Stomach (tissue), 9 donors: ENCODE results near the gene SMIM43. TPM values are rescaled to one million over a fixed set of nuclear protein-coding genes. Genes with fewer than 3 reads are reported as not detected.
"Not testable (repeated sequence)": the region's sequence is repeated elsewhere in the genome, so short reads cannot be mapped to it uniquely, and the experiment has no call there.

Source experiments
- DNase-seq, 2 donors: peaks; one replicate each; pipeline versions ENCODE4 v3.0.0 to v3.0.0-alpha.2; 2013 to 2019
- H3K27ac ChIP-seq, 5 donors: fragments of 200-600 bp in 4 of 5; sonication (generic) in 4 of 5; one replicate each; pipeline ENCODE4 v1.5.1; 2013 to 2019; ENCODE audit warnings: mild to moderate bottlenecking in 1 of 5, moderate library complexity in 1 of 5
- H3K27me3 ChIP-seq, 3 donors: fragments of 200-600 bp; sonication (generic); one replicate each; pipeline ENCODE4 v1.5.1; 2017 to 2019; ENCODE audit warnings: mixed run types in 1 of 3
- H3K36me3 ChIP-seq, 4 donors: fragments of 200-600 bp; sonication (generic); 1 replicate in 3 of 4; 2 replicates in 1 of 4; pipeline ENCODE4 v1.5.1; 2016 to 2019
- H3K4me1 ChIP-seq, 4 donors: fragments of 200-600 bp; sonication (generic); one replicate each; pipeline ENCODE4 v1.5.1; 2016 to 2019
- H3K4me3 ChIP-seq, 4 donors: fragments of 200-600 bp; sonication (generic) in 3 of 4; one replicate each; pipeline ENCODE4 v1.5.1; 2016 to 2019; ENCODE audit warnings: mild to moderate bottlenecking in 1 of 4
- H3K9me3 ChIP-seq, 4 donors: fragments of 200-600 bp; sonication (generic); one replicate each; pipeline ENCODE4 v1.5.1; 2016 to 2019
- CTCF ChIP-seq, 7 experiments: fragments of 450-650 bp in 4 of 7; fragments of 200-600 bp in 3 of 7; sonication (generic) in 3 of 7; IDR thresholded peaks; one replicate each; pipeline ENCODE4 v1.5.1; 2016 to 2019; ENCODE audit warnings: antibody characterized with exemption in 7 of 7, control low read depth in 2 of 7, mild to moderate bottlenecking in 1 of 7
- EP300 ChIP-seq: sonication (generic); formaldehyde crosslinking; IDR thresholded peaks from one replicate; pipeline ENCODE4 v1.6.1; 2017; ENCODE audit warnings: antibody characterized with exemption
- POLR2A ChIP-seq, 4 donors: fragments of 450-650 bp; IDR thresholded peaks; one replicate each; pipeline ENCODE4 v1.6.1; 2016; ENCODE audit warnings: antibody characterized with exemption in 4 of 4, control low read depth in 2 of 4, mild to moderate bottlenecking in 1 of 4, moderate library complexity in 1 of 4
- POLR2AphosphoS5 ChIP-seq, 3 donors: sonication (generic); formaldehyde crosslinking; IDR thresholded peaks; one replicate each; pipeline ENCODE4 v1.6.1; 2016; ENCODE audit warnings: antibody characterized with exemption in 3 of 3
- WGBS, 5 donors: extraction: QIAGEN DNeasy Blood & Tissue Kit in 3 of 5; methylation state at CpG; one replicate each; pipeline versions ENCODE4 v1.1.5 to v1.1.7; 2013 to 2018; 5-methylcytosine and 5-hydroxymethylcytosine counted together
- intact Hi-C: fragments of 100-400 bp; cut with DNase I; formaldehyde crosslinking; loops from one replicate; pipeline ENCODE4 v1.15.1; 2023; ENCODE audit warnings: low total_unique reads
- polyA plus RNA-seq, 3 donors: library from polyadenylated mRNA; stranded (reverse); fragments of 200-250 nt; gene quantifications; one replicate each; pipeline ENCODE4 v1.2.3, GENCODE V29; 2013
- total RNA-seq, 5 donors: library from RNA; depleted of rRNA; stranded (reverse); fragments of >200 nt; gene quantifications; one replicate each; pipeline versions ENCODE4 v1.1.0 to v1.2.3, GENCODE V29; 2014 to 2016
- donor health status: healthy with polysubstance abuse.
- donor health status: Bipolar disorder and iron deficiency.
- donor health status: healthy.

Gene SMIM43
- total and polyA plus RNA-seq, 8 donors: 0.10 to 0.31 (median 0.18) TPM; not detected in 5

GRCh38 chr4:121758925-121759568 lies 5.9 kb downstream of the SMIM43 start:
- Histone ChIP-seq H3K9me3 (no peaks in the 10 kb centered on the region), H3K27ac (no peak overlapping the region), H3K4me3 (no peak overlapping the region), H3K27me3 (peaks cover 0 to 16% (median 5%) of the 10 kb centered on the region in 3 donors), H3K4me1 (no peaks in the 10 kb centered on the region), H3K36me3 (no peaks in the 10 kb centered on the region)
- no peak for TF ChIP-seq POLR2AphosphoS5 (IDR thresholded peaks at IDR 0.05)
- TF ChIP-seq POLR2A (IDR thresholded peaks at IDR 0.05): no peak
- TF ChIP-seq EP300: no peak
- no peak for TF ChIP-seq CTCF (IDR thresholded peaks at IDR 0.05)
- WGBS, 5 donors: 85 to 94% (median 92%) methylated on average over 2 of the region's 2 CpGs
- no peak for DNase-seq
- intact Hi-C loops: no loop called here

- H3K36me3 ChIP-seq, H3K27me3 ChIP-seq, DNase-seq, H3K4me1 ChIP-seq, H3K9me3 ChIP-seq, intact Hi-C loops, H3K4me3 ChIP-seq, H3K27ac ChIP-seq: not testable (repeated sequence)
- 73 to 88% (median 83%) methylated on average over 1 of the region's 1 CpG for whole genome bisulfite sequencing, 5 donors
These were observed 12.8 kb downstream of the SMIM43 start for GRCh38 chr4:121752142-121752541.

- no peak overlapping the region for H3K27ac ChIP-seq
- no peak for DNase-seq
- no peak overlapping the region for H3K4me3 ChIP-seq
- H3K4me1 ChIP-seq: no peaks in the 10 kb centered on the region
- no peaks in the 10 kb centered on the region for H3K27me3 ChIP-seq
- H3K36me3 ChIP-seq: no peaks in the 10 kb centered on the region
- TF ChIP-seq POLR2A (IDR thresholded peaks at IDR 0.05) (no peak), CTCF (IDR thresholded peaks at IDR 0.05) (no peak), POLR2AphosphoS5 (IDR thresholded peaks at IDR 0.05) (no peak), EP300 (no peak)
- intact Hi-C loops: no loop called here
- no peaks in the 10 kb centered on the region for H3K9me3 ChIP-seq
- WGBS, 5 donors: 7 to 22% (median 17%) methylated on average over 4 of the region's 4 CpGs
These were observed 15.7 kb downstream of the SMIM43 start for GRCh38 chr4:121749225-121749624.

GRCh38 chr4:121742794-121743193 lies 22.2 kb downstream of the SMIM43 start:
- intact Hi-C loops: no loop called here
- no peaks in the 10 kb centered on the region for H3K27me3 ChIP-seq
- no peaks in the 10 kb centered on the region for H3K9me3 ChIP-seq
- H3K36me3 ChIP-seq: no peaks in the 10 kb centered on the region
- no peak overlapping the region for H3K4me3 ChIP-seq
- H3K4me1 ChIP-seq: no peaks in the 10 kb centered on the region
- no peak for TF ChIP-seq EP300
- no peak for TF ChIP-seq POLR2AphosphoS5 (IDR thresholded peaks at IDR 0.05)
- TF ChIP-seq CTCF (IDR thresholded peaks at IDR 0.05): no peak
- no peak for TF ChIP-seq POLR2A (IDR thresholded peaks at IDR 0.05)
- 46 to 80% (median 69%) methylated on average over 3 of the region's 3 CpGs for WGBS, 5 donors
- no peak for DNase-seq
- no peak overlapping the region for H3K27ac ChIP-seq

GRCh38 chr4:121741751-121742150 lies 23.2 kb downstream of the SMIM43 start:
- Histone ChIP-seq H3K4me3 (no peak overlapping the region), H3K36me3 (no peaks in the 10 kb centered on the region), H3K27ac (no peak overlapping the region), H3K27me3 (no peaks in the 10 kb centered on the region), H3K4me1 (no peaks in the 10 kb centered on the region), H3K9me3 (no peaks in the 10 kb centered on the region)
- intact Hi-C loops: no loop called here
- no peak for TF ChIP-seq POLR2AphosphoS5 (IDR thresholded peaks at IDR 0.05)
- TF ChIP-seq CTCF (IDR thresholded peaks at IDR 0.05): no peak
- no peak for TF ChIP-seq POLR2A (IDR thresholded peaks at IDR 0.05)
- no peak for TF ChIP-seq EP300
- DNase-seq: no peak
- WGBS, 5 donors: 20 to 30% (median 28%) methylated on average over 7 of the region's 7 CpGs
